Renal pelvis (tissue), 4 donors: ENCODE results near the gene XPNPEP1. TPM values are rescaled to one million over a fixed set of nuclear protein-coding genes. Genes with fewer than 3 reads are reported as not detected.

Source experiments
- DNase-seq: peaks from one replicate; pipeline ENCODE4 v3.0.0-alpha.2; 2013
- polyA plus RNA-seq, 3 donors: library from polyadenylated mRNA; unstranded; fragments of 120-200 nt; gene quantifications; one replicate each; pipeline ENCODE4 v1.2.1, GENCODE V29; 2013; ENCODE audit not compliant: insufficient read length in 3 of 3

Gene XPNPEP1
- polyA plus RNA-seq, 3 donors = 83.5 to 90.2 (median 87.5) TPM

DNA sequence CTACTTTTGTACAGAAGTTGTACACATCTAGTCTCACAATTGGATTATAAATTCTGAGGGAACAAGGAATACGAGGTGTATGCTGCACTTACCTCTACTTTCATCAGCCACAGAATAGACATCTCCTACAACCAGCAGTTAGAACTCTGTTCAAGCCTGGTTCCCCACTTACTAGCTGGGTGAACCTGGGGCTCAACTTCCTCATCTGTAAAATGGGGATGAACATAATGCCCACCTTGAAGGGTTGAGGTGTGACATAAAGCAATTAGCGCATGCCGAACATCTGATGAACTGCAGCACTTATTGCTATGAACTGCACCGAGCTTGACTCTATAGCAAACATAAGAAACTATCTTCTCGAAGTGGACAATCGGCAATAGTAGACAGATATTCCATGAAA is 25.3 kb downstream of the XPNPEP1 start:
- no peak for DNase-seq

GRCh38 chr10:109895848-109896247 is 27.5 kb downstream of the XPNPEP1 start:
- DNase-seq = no peak

DNA sequence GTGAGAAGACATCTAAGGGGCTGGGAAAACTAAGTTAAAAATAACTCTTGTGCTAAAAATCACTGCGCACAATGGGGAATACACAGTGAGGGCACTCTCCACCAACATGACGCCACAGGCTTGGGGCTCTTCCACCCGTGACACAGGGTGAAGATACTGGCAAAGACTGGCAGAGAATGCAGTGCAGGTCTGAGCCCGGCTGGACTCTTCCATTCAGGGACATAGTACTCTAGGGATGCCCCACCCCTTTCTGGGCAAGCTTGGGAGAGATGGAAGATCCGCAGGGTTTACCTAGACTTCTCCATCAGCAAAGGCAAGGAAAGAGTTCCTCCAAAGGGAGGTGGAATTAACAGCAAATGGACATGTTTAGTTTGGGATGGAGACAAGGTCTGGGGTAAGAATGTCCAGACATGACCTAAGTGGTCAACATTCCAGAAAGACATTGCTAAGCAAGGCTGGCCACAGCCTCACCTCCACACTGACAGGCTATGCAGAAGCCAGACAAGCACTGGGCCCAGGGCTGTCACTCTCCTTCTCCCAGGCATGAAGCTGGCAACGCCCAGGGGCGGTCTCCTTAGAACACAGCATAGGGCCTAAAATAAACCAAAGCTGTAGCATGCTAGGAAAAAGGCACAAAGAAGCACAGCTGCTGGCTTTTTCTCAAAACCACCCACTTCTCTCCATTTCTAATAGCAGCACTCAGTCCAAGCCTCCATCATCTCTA is 28.1 kb downstream of the XPNPEP1 start:
- no peak for DNase-seq

GRCh38 chr10:109894516-109894915 is 28.8 kb downstream of the XPNPEP1 start:
- DNase-seq = no peak

GRCh38 chr10:109893386-109893785 is 29.9 kb downstream of the XPNPEP1 start:
- DNase-seq = no peak

DNA sequence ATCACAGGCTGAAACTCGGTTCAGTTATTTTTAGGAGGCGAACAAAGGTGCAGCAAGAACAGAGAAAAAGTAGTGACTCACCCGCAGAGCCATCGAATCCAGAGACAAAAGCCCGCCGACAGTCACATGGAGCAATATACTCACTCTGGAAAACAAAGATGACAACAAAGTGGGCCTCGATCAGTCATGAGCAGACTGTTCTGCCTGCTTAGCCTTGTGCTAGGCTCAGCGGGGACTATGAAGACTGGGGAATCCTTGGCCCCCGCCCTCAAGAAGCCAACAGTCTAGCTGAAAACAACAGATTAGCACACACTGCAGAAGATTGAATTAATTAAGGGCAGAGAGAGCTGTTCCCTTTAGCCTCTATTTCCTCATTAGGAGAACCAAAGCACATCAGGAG is 30.4 kb downstream of the XPNPEP1 start:
- DNase-seq = no peak

- no peak for DNase-seq
These were observed 31.2 kb downstream of the XPNPEP1 start for GRCh38 chr10:109892117-109892516.

DNA sequence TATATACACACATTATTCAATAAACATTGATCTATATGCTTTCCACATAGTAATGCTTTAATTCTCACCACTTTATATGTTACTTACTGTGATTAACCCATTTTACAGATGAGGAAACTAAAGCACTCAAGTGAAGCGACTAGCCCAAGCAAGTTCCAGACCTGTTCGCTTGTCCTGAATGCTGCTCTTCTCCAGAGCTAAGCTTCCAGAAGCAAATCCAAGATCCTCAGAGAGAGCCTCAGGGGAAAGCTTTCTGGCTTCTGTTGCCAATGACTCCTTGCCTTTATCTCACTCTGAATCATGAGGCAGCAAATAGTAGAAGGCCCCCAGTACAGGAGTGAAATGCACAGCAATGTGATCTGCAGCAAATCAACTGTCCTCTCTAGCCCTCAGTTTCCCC is 32.2 kb downstream of the XPNPEP1 start:
- no peak for DNase-seq

DNA sequence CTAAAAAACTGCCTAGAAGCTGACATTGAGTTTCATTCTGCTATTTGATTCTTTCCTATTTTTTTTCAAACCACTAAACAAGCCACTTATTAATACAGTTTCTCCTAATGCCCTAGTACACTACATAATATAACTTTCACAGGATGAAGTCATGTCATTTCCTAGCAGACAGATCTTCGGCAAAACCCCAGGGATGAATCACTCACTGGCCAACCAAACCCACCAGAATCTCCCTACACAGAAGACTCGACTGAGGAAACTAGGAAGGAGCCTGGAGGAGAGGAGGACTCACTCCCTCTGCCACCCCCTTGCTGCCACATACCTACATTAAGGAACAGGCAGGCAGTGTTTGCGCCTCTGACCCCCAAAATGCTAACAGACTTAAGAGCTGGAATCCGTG is 33.4 kb downstream of the XPNPEP1 start:
- DNase-seq = no peak

- DNase-seq = no peak
These were observed 35.5 kb downstream of the XPNPEP1 start for GRCh38 chr10:109887776-109888175.

- peak; percentile 69 for DNase-seq
These were observed 36.1 kb downstream of the XPNPEP1 start for GRCh38 chr10:109887243-109887642.

GRCh38 chr10:109886781-109887140 is 36.5 kb downstream of the XPNPEP1 start:
- no peak for DNase-seq

GRCh38 chr10:109886037-109886780 is 37.1 kb downstream of the XPNPEP1 start:
- no peak for DNase-seq

GRCh38 chr10:109883859-109884771 is 39.2 kb downstream of the XPNPEP1 start:
- peak; percentile 92 for DNase-seq

DNA sequence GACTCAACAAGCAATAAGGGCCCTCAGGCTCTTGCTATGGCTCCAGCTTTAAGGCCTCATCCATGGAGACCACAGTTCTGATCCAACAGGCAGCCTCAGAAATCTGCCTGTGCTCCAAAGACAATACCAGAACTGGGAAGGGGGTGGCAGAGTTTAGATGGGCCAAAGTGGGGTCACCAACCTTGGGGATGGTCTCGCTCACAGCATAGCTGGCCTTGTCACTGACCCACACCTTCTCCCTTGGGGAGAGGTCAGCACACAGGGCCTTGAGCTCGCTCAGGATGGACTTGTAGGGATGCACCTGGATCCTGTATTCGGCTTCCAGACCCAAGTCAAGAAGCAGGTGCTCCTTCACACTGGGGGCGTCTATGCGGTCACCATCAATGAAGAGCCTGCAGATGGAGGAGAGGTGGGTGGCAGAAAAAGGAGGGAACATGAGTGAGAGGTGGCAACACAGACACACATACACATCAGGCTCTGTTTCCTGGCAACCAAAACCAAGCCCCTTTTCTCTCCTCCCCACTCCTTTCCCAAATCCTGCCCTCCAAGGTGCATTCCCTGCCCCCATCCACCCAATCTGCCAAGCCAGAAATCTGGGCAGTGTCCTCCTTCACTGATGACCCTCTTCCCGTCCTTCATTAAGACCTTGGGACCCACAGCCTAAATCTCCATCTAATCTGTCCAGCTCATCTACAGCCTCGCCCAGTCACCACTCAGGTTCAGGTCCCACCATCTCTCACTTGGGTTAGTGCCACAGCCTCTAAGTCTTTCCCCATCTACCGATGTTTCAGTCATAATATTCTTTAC is 40.9 kb downstream of the XPNPEP1 start:
- DNase-seq = no peak

DNA sequence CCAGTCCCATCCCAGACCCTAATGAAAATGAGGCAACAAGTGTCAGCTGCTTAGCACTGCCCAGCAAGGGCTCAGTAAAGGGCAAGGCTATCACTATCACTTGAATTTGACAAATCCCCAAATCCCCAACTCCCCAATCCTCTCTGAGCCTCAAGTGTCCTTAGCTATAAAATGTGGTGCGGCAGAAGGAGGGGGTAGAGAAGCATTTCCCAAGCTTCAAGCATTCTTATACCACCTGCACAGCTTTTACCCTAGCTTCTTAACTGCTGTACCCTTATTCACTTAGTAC is 41.6 kb downstream of the XPNPEP1 start:
- no peak for DNase-seq

DNA sequence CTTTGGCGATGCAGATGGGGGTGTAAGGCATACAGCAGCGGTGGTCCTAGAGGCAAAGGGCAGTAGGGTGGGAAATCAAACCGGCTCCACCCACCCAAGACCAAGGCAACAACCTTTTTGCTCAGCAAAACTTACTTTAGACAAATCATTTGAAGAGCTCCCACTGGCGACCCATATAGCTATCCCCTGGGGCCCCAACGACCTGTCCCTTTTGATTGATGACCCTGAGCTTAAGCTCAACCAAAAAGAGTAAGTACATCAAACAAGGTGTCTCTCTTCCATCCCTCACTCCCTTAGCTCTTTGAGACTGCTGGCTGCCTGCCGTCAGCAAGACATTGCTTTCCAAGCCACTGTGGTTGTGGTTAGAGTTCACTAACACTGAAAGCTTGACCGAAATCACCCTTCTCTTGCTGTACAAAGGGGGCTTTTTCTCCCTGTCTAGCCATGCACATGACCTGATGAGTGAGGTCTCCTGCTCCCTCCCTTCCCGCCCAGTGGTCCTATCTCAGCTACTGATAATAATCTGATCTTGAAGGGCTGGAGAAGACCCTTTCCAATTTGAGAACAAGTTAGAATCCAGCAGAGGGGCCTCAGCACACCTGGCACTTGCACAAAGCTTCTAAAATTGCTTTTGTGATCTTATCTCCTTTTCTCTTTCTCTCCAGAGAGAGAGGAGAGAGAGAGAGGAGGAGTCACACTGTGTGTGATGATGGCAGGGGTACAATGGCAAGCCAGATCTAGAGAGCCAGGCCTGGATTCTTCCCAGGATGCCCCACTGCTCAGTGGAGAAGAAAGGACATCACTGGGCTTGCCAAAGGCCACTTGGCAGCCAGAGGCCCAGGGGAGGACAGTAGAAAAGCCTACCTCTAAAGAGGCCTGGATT is 42.2 kb downstream of the XPNPEP1 start:
- DNase-seq = no peak

- no peak for DNase-seq
These were observed 45.8 kb downstream of the XPNPEP1 start for GRCh38 chr10:109877546-109877945.

DNA sequence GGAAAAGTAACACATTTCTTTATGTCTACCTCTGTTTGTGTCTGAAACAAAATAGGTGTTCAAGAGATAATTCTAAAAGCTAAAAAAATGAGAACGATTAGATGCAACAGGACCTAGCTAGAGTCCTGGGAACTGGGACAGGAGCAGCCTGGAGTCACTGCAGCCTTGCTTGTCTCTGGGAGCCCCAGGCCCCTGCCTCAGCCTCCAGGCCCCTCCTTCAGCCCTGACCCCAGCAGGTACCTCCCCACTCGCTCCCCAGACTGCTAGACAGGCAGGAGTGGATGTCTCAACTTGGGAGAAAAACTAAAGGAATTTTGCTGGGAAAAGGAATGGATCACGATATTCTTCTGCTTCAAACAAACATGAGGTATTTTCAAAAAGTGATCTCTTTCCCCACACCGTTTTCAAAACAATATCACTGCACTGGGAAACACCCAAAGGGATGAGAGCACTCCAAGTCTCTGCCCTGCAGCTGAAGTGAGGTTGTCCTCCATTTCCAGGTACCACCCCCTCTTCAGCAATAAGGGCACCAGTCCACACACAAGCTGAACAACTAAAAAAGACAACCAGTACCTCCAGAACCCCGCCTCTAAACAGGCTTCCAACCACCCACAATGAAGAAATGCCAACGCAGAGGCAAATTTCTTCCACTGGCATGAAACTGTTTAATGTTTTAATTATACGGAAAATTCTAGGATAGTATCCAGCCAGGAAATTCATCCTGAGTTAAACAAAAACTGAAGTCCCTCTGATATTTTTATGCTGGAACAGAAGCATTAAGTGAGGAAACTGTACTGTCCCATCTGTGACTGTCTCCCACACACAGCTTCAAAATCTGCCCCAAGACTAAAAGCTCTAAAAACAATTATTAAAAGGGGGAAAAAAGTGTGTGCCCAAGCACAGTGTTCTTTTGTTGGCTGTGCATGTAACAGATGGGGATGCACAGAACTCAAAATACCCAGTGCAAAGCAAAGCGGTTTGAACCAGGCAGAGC is 47.2 kb downstream of the XPNPEP1 start:
- no peak for DNase-seq

DNA sequence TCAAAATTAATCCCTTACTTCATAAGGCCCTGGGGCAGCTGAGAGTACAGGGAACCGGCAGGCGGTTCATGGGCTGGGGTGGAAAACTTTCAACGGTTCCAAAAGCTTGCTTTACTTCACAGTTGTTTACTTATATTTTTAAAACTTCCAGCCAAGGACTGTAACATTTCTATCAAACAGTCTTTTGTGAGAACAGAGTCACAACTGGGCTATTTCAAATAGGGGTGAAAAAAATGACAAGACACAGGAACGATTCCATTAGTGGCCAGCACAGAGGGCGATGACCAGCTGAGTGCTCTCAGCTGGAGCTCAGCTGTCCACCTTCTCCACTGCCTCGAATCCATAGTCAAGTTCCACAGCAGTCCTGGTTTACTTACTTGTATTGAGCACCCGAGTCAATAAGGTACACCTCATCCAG is 48.2 kb downstream of the XPNPEP1 start:
- peak; percentile 57 for DNase-seq
